K562 (cell line): ENCODE data around the gene RALGAPB. TPM values are rescaled to one million over a fixed set of nuclear protein-coding genes. Genes with fewer than 3 reads are reported as not detected.

Experiments
- ATAC-seq: fragments of 200-7000 bp; cut with Tn5 transposase; 3 replicates; pipeline ENCODE4 v1.9.1; 2020; ENCODE audit warnings: moderate library complexity
- BruUV-seq: library from RNA; stranded (reverse); fragments of 400-500 nt; replicated peaks from 2 replicates; lab custom pipeline; 2021; lab: Mats Ljungman, UMichigan
- CTCF ChIA-PET: fragments of 300-600 bp; formaldehyde crosslinking; extraction: SDS; loops from one replicate; lab custom pipeline; 2021; ENCODE audit warnings: low intra/inter-chr PET ratio; lab: Yijun Ruan, JAX
- POLR2A ChIA-PET: fragments of 300-600, 350-650 bp; sonication (Branson Sonifier 250); formaldehyde crosslinking; extraction: SDS; loops from one replicate; lab custom pipeline; 2021; ENCODE audit warnings: antibody characterized with exemption, inconsistent platforms; lab: Yijun Ruan, JAX
- DNase-seq, 4 experiments: peaks; one replicate each; pipeline versions ENCODE4 v3.0.0 to v3.0.0-alpha.2; 2011 to 2018; ENCODE audit warnings: low spot score in 3 of 4, mixed read lengths in 3 of 4; ENCODE audit errors: extremely low read depth in 1 of 4
- FAIRE-seq: peaks from 2 replicates; lab custom pipeline; 2011; peaks lifted over from hg19 to GRCh38; lab: Jason Lieb, UNC
- H2AFZ ChIP-seq: 2 replicates; pipeline ENCODE4 v1.6.0; 2011; ENCODE audit warnings: low read depth, low read length, control low read depth, inconsistent platforms
- H3K27ac ChIP-seq: fragments of 200-600 bp; 3 replicates; pipeline ENCODE4 v1.8.0; 2011; ENCODE audit warnings: low read depth, mild to moderate bottlenecking, control low read depth, inconsistent platforms, low read length, moderate library complexity, mixed read lengths; ENCODE audit errors: extremely low read depth
- H3K27me3 ChIP-seq, 2 experiments: fragments of 300-600 bp in 1 of 2; 2 replicates in 1 of 2; 3 replicates in 1 of 2; pipeline versions ENCODE4 v1.6.0 to v1.8.0; 2011; ENCODE audit warnings: inconsistent platforms in 2 of 2, low read length in 2 of 2, mild to moderate bottlenecking in 1 of 2, mixed read lengths in 1 of 2, moderate library complexity in 1 of 2; ENCODE audit not compliant: control insufficient read depth in 2 of 2, insufficient read depth in 2 of 2
- H3K36me3 ChIP-seq: fragments of 300-600 bp; 3 replicates; pipeline ENCODE4 v1.8.0; 2011; ENCODE audit warnings: mild to moderate bottlenecking, low read length, inconsistent platforms; ENCODE audit not compliant: control insufficient read depth, insufficient read depth
- H3K4me1 ChIP-seq, 2 experiments: fragments of 200-600 bp in 1 of 2; replicated peaks in 1 of 2; 2 replicates in 1 of 2; 3 replicates in 1 of 2; pipeline versions ENCODE4 v1.5.1 to v1.8.0; 2011; ENCODE audit warnings: inconsistent platforms in 2 of 2, low read length in 2 of 2, mild to moderate bottlenecking in 1 of 2, mixed read lengths in 1 of 2, moderate library complexity in 1 of 2; ENCODE audit not compliant: control insufficient read depth in 2 of 2, insufficient read depth in 2 of 2
- H3K4me2 ChIP-seq: 2 replicates; pipeline ENCODE4 v1.6.1; 2011; ENCODE audit warnings: low read length, control low read depth, inconsistent platforms, mixed read lengths; ENCODE audit not compliant: insufficient read depth
- H3K4me3 ChIP-seq: fragments of 200-600 bp; sonication (generic), shearing (Covaris generic); 2 replicates; pipeline ENCODE4 v1.5.1; 2016; ENCODE audit warnings: control low read depth, inconsistent platforms
- H3K79me2 ChIP-seq: fragments of 200-600 bp; 3 replicates; pipeline ENCODE4 v1.8.0; 2011; ENCODE audit warnings: low read length, inconsistent platforms; ENCODE audit not compliant: control insufficient read depth, insufficient read depth
- H3K9ac ChIP-seq, 2 experiments: 2 replicates each; pipeline versions ENCODE4 v1.6.0 to v1.6.1; 2011; ENCODE audit warnings: low read depth in 2 of 2, low read length in 2 of 2, control low read depth in 1 of 2, inconsistent platforms in 1 of 2, mild to moderate bottlenecking in 1 of 2, mixed read lengths in 1 of 2; ENCODE audit not compliant: insufficient read depth in 1 of 2
- H3K9me1 ChIP-seq: one replicate; pipeline ENCODE4 v1.6.0; 2011; ENCODE audit warnings: inconsistent platforms, mild to moderate bottlenecking, low read length, moderate library complexity; ENCODE audit not compliant: control insufficient read depth, insufficient read depth
- H3K9me3 ChIP-seq: replicated peaks from 2 replicates; pipeline ENCODE4 v1.5.1; 2011; ENCODE audit warnings: low read depth, low read length, inconsistent platforms; ENCODE audit not compliant: control insufficient read depth, insufficient read depth
- H4K20me1 ChIP-seq: replicated peaks from 2 replicates; pipeline ENCODE4 v1.6.1; 2011; ENCODE audit warnings: low read length, inconsistent platforms, mixed read lengths; ENCODE audit not compliant: control insufficient read depth, insufficient read depth
- ESRRA ChIP-seq: fragments of 450-650 bp; IDR thresholded peaks from 2 replicates; pipeline ENCODE4 v1.6.1; 2014; ENCODE audit warnings: low read depth, mild to moderate bottlenecking, moderate library complexity, borderline replicate concordance
- FOXK2 ChIP-seq, 2 experiments: fragments of 450-650 bp; IDR thresholded peaks in 1 of 2; conservative IDR thresholded peaks in 1 of 2; 2 replicates each; pipeline ENCODE4 v1.6.1; 2016; ENCODE audit warnings: low read depth in 2 of 2, mild to moderate bottlenecking in 1 of 2
- FOXP4 ChIP-seq: sonication (generic); formaldehyde crosslinking; IDR thresholded peaks from 2 replicates; pipeline ENCODE4 v1.8.0; 2022; ENCODE audit warnings: mild to moderate bottlenecking, missing genetic modification reagents, borderline replicate concordance
- GATA2 ChIP-seq: sonication (generic); formaldehyde crosslinking; IDR thresholded peaks from 2 replicates; pipeline ENCODE4 v1.4.0; 2020; ENCODE audit warnings: mild to moderate bottlenecking, missing genetic modification reagents
- HDAC1 ChIP-seq, 2 experiments: fragments of 450-650 bp; IDR thresholded peaks; 2 replicates each; pipeline ENCODE4 v1.6.1; 2016 to 2017; ENCODE audit warnings: inconsistent platforms in 1 of 2, mild to moderate bottlenecking in 1 of 2, moderate library complexity in 1 of 2
- KLF10 ChIP-seq: fragments of 250-450 bp; sonication (Bioruptor Pico); IDR thresholded peaks from 2 replicates; pipeline ENCODE4 v1.6.1; 2021; ENCODE audit warnings: matching md5 sums
- LARP7 ChIP-seq: fragments of 450-650 bp; IDR thresholded peaks from 2 replicates; pipeline ENCODE4 v1.6.1; 2016
- NUFIP1 ChIP-seq: fragments of 450-650 bp; IDR thresholded peaks from 2 replicates; pipeline ENCODE4 v1.6.1; 2018; ENCODE audit not compliant: partially characterized antibody
- PRPF4 ChIP-seq: fragments of 200-400 bp; formaldehyde crosslinking; IDR thresholded peaks from one replicate; pipeline ENCODE4 v1.6.1; 2017; ENCODE audit warnings: low read length, low read depth, mild to moderate bottlenecking; ENCODE audit not compliant: insufficient read depth, poor library complexity, severe bottlenecking
- SIX5 ChIP-seq, 2 experiments: IDR thresholded peaks; 2 replicates each; pipeline ENCODE4 v1.6.1; 2011; ENCODE audit warnings: low read length in 2 of 2, borderline replicate concordance in 1 of 2, low read depth in 1 of 2, mild to moderate bottlenecking in 1 of 2, moderate library complexity in 1 of 2; ENCODE audit not compliant: insufficient read depth in 1 of 2
- STAG1 ChIP-seq: sonication (generic); formaldehyde crosslinking; IDR thresholded peaks from 2 replicates; pipeline ENCODE4 v1.5.0; 2020; ENCODE audit warnings: missing genetic modification reagents, borderline replicate concordance
- ZC3H4 ChIP-seq: sonication (generic); formaldehyde crosslinking; IDR thresholded peaks from 2 replicates; pipeline ENCODE4 v1.9.0; 2021; ENCODE audit warnings: missing genetic modification reagents, borderline replicate concordance
- ZNF324 ChIP-seq: fragments of 250-450 bp; sonication (Bioruptor Pico); IDR thresholded peaks from 2 replicates; pipeline ENCODE4 v1.4.0; 2020; ENCODE audit warnings: mild to moderate bottlenecking
- ZNF408 ChIP-seq: fragments of 250-450 bp; sonication (Bioruptor Pico); IDR thresholded peaks from 2 replicates; pipeline ENCODE4 v1.4.0; 2020; ENCODE audit warnings: low read depth, mild to moderate bottlenecking, moderate library complexity
- WGBS: fragments of 100-300 bp; shearing (Covaris generic); methylation state at CpG from one replicate; pipeline ENCODE4 v1.1.6; 2016; ENCODE audit warnings: low coverage, mixed read lengths; ENCODE audit not compliant: insufficient coverage; ENCODE audit errors: missing lambda C conversion rate; 5-methylcytosine and 5-hydroxymethylcytosine counted together
- in situ Hi-C: fragments of 300-500 bp; cut with MboI; formaldehyde crosslinking; loops from 4 replicates; pipeline ENCODE4 v1.15.0; 2018; ENCODE audit warnings: inconsistent platforms, mixed read lengths
- intact Hi-C: fragments of 100-400 bp; cut with micrococcal nuclease; formaldehyde crosslinking; loops from 2 replicates; pipeline ENCODE4 v1.14.2; 2022
- polyA plus RNA-seq, 8 experiments: library from polyadenylated mRNA; depleted of rRNA in 4 of 8; stranded (reverse) in 5 of 8; unstranded in 3 of 8; fragments of >200 nt; fragmentation: Nextera tagmentation in 2 of 8; fragmentation: Illumina TruSeq in 1 of 8; extraction: Ambion mirVana in 2 of 8; extraction: Trizol in 1 of 8; gene quantifications; 2 replicates each; pipeline versions ENCODE4 v1.2.1 to v1.2.3, GENCODE V29; 2011 to 2014; ENCODE audit warnings: inconsistent platforms in 1 of 8, missing spikeins in 1 of 8
- total RNA-seq, 7 experiments: library from RNA; depleted of rRNA in 6 of 7; stranded (reverse); fragments of >200 nt in 6 of 7; fragmentation: Illumina TruSeq in 2 of 7; extraction: Trizol in 2 of 7; gene quantifications; 2 replicates each; pipeline versions ENCODE4 v1.2.1 to v1.2.3, GENCODE V29; 2011 to 2021; ENCODE audit warnings: low replicate concordance in 1 of 7

Gene RALGAPB
- total and polyA plus RNA-seq, 9 of the 15 experiments (the other 6 are each of a cell fraction or from before 2014, with no cell fraction given), result 4.3 to 25.6 (median 13.6) TPM

GRCh38 chr20:38604873-38605303, 132.2 kb downstream of the RALGAPB start:
- POLR2A ChIA-PET, result no interaction called here
- FAIRE-seq (no peak), DNase-seq (no peak), ATAC-seq (no peak)
- Histone ChIP-seq H3K79me2 (no peaks in the 10 kb centered on the region), H3K27me3 (peaks cover 32 to 55% of the 10 kb centered on the region in 2 experiments), H4K20me1 (no peaks in the 10 kb centered on the region; the same call in 1 of the 2 replicates), H3K4me3 (no peak overlapping the region), H3K9me3 (no peaks in the 10 kb centered on the region), H3K4me2 (no peak overlapping the region), H3K9me1 (no peaks in the 10 kb centered on the region), H3K36me3 (no peaks in the 10 kb centered on the region), H3K4me1 (peaks cover 3 to 8% of the 10 kb centered on the region in 2 experiments; a peak in 4 of 5 replicates), H3K27ac (no peak overlapping the region), H2AFZ (no peak overlapping the region), H3K9ac (no peak overlapping the region)
- in situ Hi-C loops (no loop called here), intact Hi-C loops (no loop called here)
- WGBS, result 2% methylated on average over 4 of the region's 4 CpGs
- BruUV-seq, result no TSS peak
- CTCF ChIA-PET, result no interaction called here
- TF ChIP-seq KLF10 (CRISPR knock-in tag) (no peak), PRPF4 (no peak), NUFIP1 (no peak), GATA2 (CRISPR knock-in tag) (no peak), ZNF408 (CRISPR knock-in tag) (no peak), FOXK2 (conservative IDR thresholded peaks at IDR 0.05 in 1 of 2, IDR thresholded peaks at IDR 0.05 in 1 of 2; ENCODE audit: low read depth in 2 of 2) (no peak), ZC3H4 (CRISPR knock-in tag) (no peak), LARP7 (no peak), ZNF324 (CRISPR knock-in tag) (no peak), ESRRA (no peak), FOXP4 (no peak), SIX5 (IDR thresholded peaks at IDR 0.05; ENCODE audit: borderline replicate concordance in 1 of 2, insufficient read depth in 1 of 2, low read depth in 1 of 2, low read length in 2 of 2) (no peak), HDAC1 (IDR thresholded peaks at IDR 0.05) (no peak), STAG1 (CRISPR knock-in tag) (no peak)
